D721Med (cell line): ENCODE results near the gene ATG10.
"Not testable (repeated sequence)": the region's sequence is repeated elsewhere in the genome, so short reads cannot be mapped to it uniquely, and the experiment has no call there.

ENCODE experiments used
- DNase-seq: peaks from one replicate; pipeline ENCODE4 v3.0.0; 2011; ENCODE audit warnings: low spot score; ENCODE audit not compliant: insufficient read length
- FAIRE-seq: peaks from 2 replicates; lab custom pipeline; 2011; peaks lifted over from hg19 to GRCh38; lab: Jason Lieb, UNC
- CTCF ChIP-seq: IDR thresholded peaks from 2 replicates; pipeline ENCODE4 v1.5.1; 2012; ENCODE audit warnings: mild to moderate bottlenecking, control low read depth; ENCODE audit not compliant: insufficient read depth; ENCODE audit errors: missing control alignments

Gene ATG10

GRCh38 chr5:81965524-81965923 is 6.3 kb upstream of the ATG10 start:
- TF ChIP-seq CTCF, result no peak
- DNase-seq (no peak), FAIRE-seq (no peak)

GRCh38 chr5:81969226-81969625 is 2.6 kb upstream of the ATG10 start:
- no peak for DNase-seq
- TF ChIP-seq CTCF, result no peak
- FAIRE-seq, result no peak

GRCh38 chr5:81969912-81970311 is 1.9 kb upstream of the ATG10 start:
- TF ChIP-seq CTCF, result no peak
- no peak for DNase-seq
- no peak for FAIRE-seq

- FAIRE-seq (no peak), DNase-seq (no peak)
- no peak for TF ChIP-seq CTCF
Observed at GRCh38 chr5:81971111-81971711, 612 bp upstream of the ATG10 start.

GRCh38 chr5:81972492-81972783 is 615 bp downstream of the ATG10 start:
- no peak for TF ChIP-seq CTCF
- FAIRE-seq (no peak), DNase-seq (no peak)

GRCh38 chr5:81980160-81980559 is 8.3 kb downstream of the ATG10 start:
- DNase-seq (no peak), FAIRE-seq (no peak)
- no peak for TF ChIP-seq CTCF

GRCh38 chr5:81980598-81981260 is 8.9 kb downstream of the ATG10 start:
- no peak for FAIRE-seq
- TF ChIP-seq CTCF, result no peak
- DNase-seq, result no peak

GRCh38 chr5:81982172-81982685 is 10.4 kb downstream of the ATG10 start:
- FAIRE-seq, result not testable (repeated sequence)

GRCh38 chr5:81983148-81983547 is 11.3 kb downstream of the ATG10 start:
- not testable (repeated sequence) for FAIRE-seq

More at GRCh38 chr5:81982172-81982685, 10.4 kb downstream of the ATG10 start:
- not testable (repeated sequence) for DNase-seq

GRCh38 chr5:81983563-81983962 is 11.7 kb downstream of the ATG10 start:
- FAIRE-seq, DNase-seq: not testable (repeated sequence)

More at GRCh38 chr5:81983148-81983547, 11.3 kb downstream of the ATG10 start:
- DNase-seq, result not testable (repeated sequence)
